ENCODE results near the gene MST1. TPM values are rescaled to one million over a fixed set of nuclear protein-coding genes. Genes with fewer than 3 reads are reported as not detected.

MST1 gene
- total RNA-seq, 4 donors from 2014 or later: 0.89 to 7.3 (median 4.4) TPM

GRCh38 chr3:49703443-49703927, 14.2 kb upstream of the MST1 start:
- WGBS, 2 donors (ENCODE audit: low coverage in 1 of 2): 72% methylated on average over 5 of the region's 14 CpGs; no CpG with 5 or more reads in 1 of the 2 donors
- H3K27ac ChIP-seq: no peak overlapping the region
- TF ChIP-seq EP300 (IDR thresholded peaks at IDR 0.05) (no peak), POLR2AphosphoS5 (IDR thresholded peaks at IDR 0.05) (no peak), POLR2A (IDR thresholded peaks at IDR 0.05) (no peak)
- TF ChIP-seq, protein P1, sequence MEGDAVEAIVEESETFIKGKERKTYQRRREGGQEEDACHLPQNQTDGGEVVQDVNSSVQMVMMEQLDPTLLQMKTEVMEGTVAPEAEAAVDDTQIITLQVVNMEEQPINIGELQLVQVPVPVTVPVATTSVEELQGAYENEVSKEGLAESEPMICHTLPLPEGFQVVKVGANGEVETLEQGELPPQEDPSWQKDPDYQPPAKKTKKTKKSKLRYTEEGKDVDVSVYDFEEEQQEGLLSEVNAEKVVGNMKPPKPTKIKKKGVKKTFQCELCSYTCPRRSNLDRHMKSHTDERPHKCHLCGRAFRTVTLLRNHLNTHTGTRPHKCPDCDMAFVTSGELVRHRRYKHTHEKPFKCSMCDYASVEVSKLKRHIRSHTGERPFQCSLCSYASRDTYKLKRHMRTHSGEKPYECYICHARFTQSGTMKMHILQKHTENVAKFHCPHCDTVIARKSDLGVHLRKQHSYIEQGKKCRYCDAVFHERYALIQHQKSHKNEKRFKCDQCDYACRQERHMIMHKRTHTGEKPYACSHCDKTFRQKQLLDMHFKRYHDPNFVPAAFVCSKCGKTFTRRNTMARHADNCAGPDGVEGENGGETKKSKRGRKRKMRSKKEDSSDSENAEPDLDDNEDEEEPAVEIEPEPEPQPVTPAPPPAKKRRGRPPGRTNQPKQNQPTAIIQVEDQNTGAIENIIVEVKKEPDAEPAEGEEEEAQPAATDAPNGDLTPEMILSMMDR (IDR thresholded peaks at IDR 0.05): peak in 3 of 4 experiments; percentile 73 to 85 (median 80)
- peak; percentile 82 for ATAC-seq
- no peaks in the 10 kb centered on the region for H3K27me3 ChIP-seq
- H3K9me3 ChIP-seq: no peaks in the 10 kb centered on the region
- H3K4me3 ChIP-seq: no peak overlapping the region
- H3K36me3 ChIP-seq: peaks cover 0 to 99% of the 10 kb centered on the region in 2 donors
- peaks cover 0 to 6% (median 0%) of the 10 kb centered on the region in 3 donors for H3K4me1 ChIP-seq

GRCh38 chr3:49702672-49703071, 13.4 kb upstream of the MST1 start:
- Histone ChIP-seq H3K36me3 (peaks cover 0 to 100% of the 10 kb centered on the region in 2 donors), H3K27ac (no peak overlapping the region), H3K27me3 (no peaks in the 10 kb centered on the region), H3K4me1 (peaks cover 0 to 6% (median 0%) of the 10 kb centered on the region in 3 donors), H3K9me3 (no peaks in the 10 kb centered on the region), H3K4me3 (no peak overlapping the region)
- no peak for ATAC-seq
- no peak for TF ChIP-seq EP300 (IDR thresholded peaks at IDR 0.05)
- no peak for TF ChIP-seq POLR2A (IDR thresholded peaks at IDR 0.05)
- TF ChIP-seq, protein P1 (IDR thresholded peaks at IDR 0.05): no peak
- no peak for TF ChIP-seq POLR2AphosphoS5 (IDR thresholded peaks at IDR 0.05)
- WGBS, 2 donors (ENCODE audit: low coverage in 1 of 2): 90 to 100% methylated on average over 2 of the region's 11 CpGs

DNA sequence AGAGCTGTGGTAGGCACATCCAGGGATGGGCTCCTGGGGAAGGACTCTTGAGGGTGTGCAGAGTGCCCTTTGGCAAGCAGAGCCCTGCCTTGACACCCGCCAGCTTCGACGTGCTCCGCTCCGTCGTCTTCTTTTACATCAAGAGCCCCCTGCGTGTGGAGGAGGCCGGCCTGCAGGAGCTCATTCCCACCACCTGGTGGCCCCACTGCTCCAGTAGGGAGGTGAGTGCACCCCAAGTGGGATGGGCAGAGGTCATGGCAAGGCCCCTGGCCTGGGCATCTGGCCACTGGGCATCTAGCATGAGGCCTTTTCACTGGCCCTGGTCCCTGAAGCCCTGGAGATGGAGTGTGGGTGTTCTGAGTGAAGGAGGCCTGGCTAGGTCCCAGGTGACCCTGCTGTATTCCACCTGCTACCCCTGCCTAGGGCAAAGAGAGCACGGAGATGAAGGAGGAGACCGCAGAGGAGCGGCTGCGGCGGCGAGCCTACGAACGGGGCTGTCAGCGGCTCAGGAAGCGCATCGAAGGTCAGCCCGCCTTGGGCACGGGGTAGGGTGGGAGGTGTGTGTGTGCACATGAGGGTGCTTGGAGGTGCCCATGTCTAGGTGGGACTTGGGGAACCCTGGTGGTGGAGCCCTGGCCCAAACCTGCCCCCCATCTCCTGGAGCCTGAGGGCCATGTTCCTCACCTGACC, 12.3 kb upstream of the MST1 start:
- Histone ChIP-seq H3K9me3 (no peaks in the 10 kb centered on the region), H3K4me1 (peaks cover 0 to 6% (median 0%) of the 10 kb centered on the region in 3 donors), H3K27me3 (no peaks in the 10 kb centered on the region), H3K4me3 (no peak overlapping the region), H3K27ac (no peak overlapping the region), H3K36me3 (peaks cover 0 to 98% of the 10 kb centered on the region in 2 donors)
- TF ChIP-seq, protein P1 (IDR thresholded peaks at IDR 0.05): peak in 1 of 4 experiments; percentile 50
- TF ChIP-seq POLR2AphosphoS5 (IDR thresholded peaks at IDR 0.05): no peak
- ATAC-seq: no peak
- no CpG with 5 or more reads among the region's 21 CpGs for WGBS, 2 donors (ENCODE audit: low coverage in 1 of 2)

DNA sequence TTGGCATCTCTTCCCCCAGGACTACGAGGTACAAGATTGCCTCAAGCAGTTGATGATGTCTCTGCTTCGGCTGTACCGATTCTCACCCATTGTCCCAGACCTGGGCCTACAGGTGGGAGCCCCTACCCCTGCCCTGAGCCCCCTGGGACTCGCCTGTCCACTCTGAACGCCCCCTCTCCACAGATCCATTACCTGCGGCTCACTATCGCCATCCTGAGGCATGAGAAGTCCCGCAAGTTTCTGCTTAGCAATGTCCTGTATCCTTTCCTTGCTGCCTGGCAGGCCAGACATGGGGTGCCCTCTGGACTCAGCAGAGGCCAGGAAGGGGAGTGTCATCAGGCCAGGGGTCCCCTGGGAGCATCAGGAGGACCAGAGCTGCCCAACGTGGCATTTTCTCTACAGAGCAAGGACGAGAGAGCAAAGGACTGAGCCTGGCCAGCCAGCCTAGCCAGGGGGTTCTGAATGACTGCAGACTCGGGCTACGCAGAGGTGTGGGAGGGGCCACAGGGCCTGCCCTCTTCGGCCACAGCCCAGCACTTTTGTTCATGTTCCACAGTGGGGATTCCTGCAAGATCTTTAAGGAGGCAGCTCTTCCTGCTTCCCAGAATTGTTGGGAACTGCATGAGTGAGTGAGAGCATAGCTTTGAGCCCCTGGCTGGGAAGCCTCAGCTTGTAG, 11.3 kb upstream of the MST1 start:
- Histone ChIP-seq H3K36me3 (peaks cover 0 to 89% of the 10 kb centered on the region in 2 donors), H3K27me3 (no peaks in the 10 kb centered on the region), H3K4me1 (peaks cover 0 to 6% (median 0%) of the 10 kb centered on the region in 3 donors), H3K4me3 (no peak overlapping the region), H3K27ac (no peak overlapping the region), H3K9me3 (no peaks in the 10 kb centered on the region)
- WGBS, 2 donors (ENCODE audit: low coverage in 1 of 2): 79% methylated on average over 5 of the region's 13 CpGs; no CpG with 5 or more reads in 1 of the 2 donors
- ATAC-seq: no peak
- TF ChIP-seq, protein P1 (IDR thresholded peaks at IDR 0.05): no peak
- no peak for TF ChIP-seq POLR2AphosphoS5 (IDR thresholded peaks at IDR 0.05)
- TF ChIP-seq POLR2A (IDR thresholded peaks at IDR 0.05): no peak
- TF ChIP-seq EP300 (IDR thresholded peaks at IDR 0.05): no peak
